Stomach (tissue), 9 donors: ENCODE data around the gene ARHGEF12. TPM values are rescaled to one million over a fixed set of nuclear protein-coding genes. Genes with fewer than 3 reads are reported as not detected.

Source experiments
- DNase-seq, 2 donors: peaks; one replicate each; pipeline versions ENCODE4 v3.0.0 to v3.0.0-alpha.2; 2013 to 2019
- H3K27ac ChIP-seq, 5 donors: fragments of 200-600 bp in 4 of 5; sonication (generic) in 4 of 5; one replicate each; pipeline ENCODE4 v1.5.1; 2013 to 2019; ENCODE audit warnings: mild to moderate bottlenecking in 1 of 5, moderate library complexity in 1 of 5
- H3K27me3 ChIP-seq, 3 donors: fragments of 200-600 bp; sonication (generic); one replicate each; pipeline ENCODE4 v1.5.1; 2017 to 2019; ENCODE audit warnings: mixed run types in 1 of 3
- H3K36me3 ChIP-seq, 4 donors: fragments of 200-600 bp; sonication (generic); 1 replicate in 3 of 4; 2 replicates in 1 of 4; pipeline ENCODE4 v1.5.1; 2016 to 2019
- H3K4me1 ChIP-seq, 4 donors: fragments of 200-600 bp; sonication (generic); one replicate each; pipeline ENCODE4 v1.5.1; 2016 to 2019
- H3K4me3 ChIP-seq, 4 donors: fragments of 200-600 bp; sonication (generic) in 3 of 4; one replicate each; pipeline ENCODE4 v1.5.1; 2016 to 2019; ENCODE audit warnings: mild to moderate bottlenecking in 1 of 4
- H3K9me3 ChIP-seq, 4 donors: fragments of 200-600 bp; sonication (generic); one replicate each; pipeline ENCODE4 v1.5.1; 2016 to 2019
- CTCF ChIP-seq, 7 experiments: fragments of 450-650 bp in 4 of 7; fragments of 200-600 bp in 3 of 7; sonication (generic) in 3 of 7; IDR thresholded peaks; one replicate each; pipeline ENCODE4 v1.5.1; 2016 to 2019; ENCODE audit warnings: antibody characterized with exemption in 7 of 7, control low read depth in 2 of 7, mild to moderate bottlenecking in 1 of 7
- EP300 ChIP-seq: sonication (generic); formaldehyde crosslinking; IDR thresholded peaks from one replicate; pipeline ENCODE4 v1.6.1; 2017; ENCODE audit warnings: antibody characterized with exemption
- POLR2A ChIP-seq, 4 donors: fragments of 450-650 bp; IDR thresholded peaks; one replicate each; pipeline ENCODE4 v1.6.1; 2016; ENCODE audit warnings: antibody characterized with exemption in 4 of 4, control low read depth in 2 of 4, mild to moderate bottlenecking in 1 of 4, moderate library complexity in 1 of 4
- POLR2AphosphoS5 ChIP-seq, 3 donors: sonication (generic); formaldehyde crosslinking; IDR thresholded peaks; one replicate each; pipeline ENCODE4 v1.6.1; 2016; ENCODE audit warnings: antibody characterized with exemption in 3 of 3
- WGBS, 5 donors: extraction: QIAGEN DNeasy Blood & Tissue Kit in 3 of 5; methylation state at CpG; one replicate each; pipeline versions ENCODE4 v1.1.5 to v1.1.7; 2013 to 2018; 5-methylcytosine and 5-hydroxymethylcytosine counted together
- intact Hi-C: fragments of 100-400 bp; cut with DNase I; formaldehyde crosslinking; loops from one replicate; pipeline ENCODE4 v1.15.1; 2023; ENCODE audit warnings: low total_unique reads
- polyA plus RNA-seq, 3 donors: library from polyadenylated mRNA; stranded (reverse); fragments of 200-250 nt; gene quantifications; one replicate each; pipeline ENCODE4 v1.2.3, GENCODE V29; 2013
- total RNA-seq, 5 donors: library from RNA; depleted of rRNA; stranded (reverse); fragments of >200 nt; gene quantifications; one replicate each; pipeline versions ENCODE4 v1.1.0 to v1.2.3, GENCODE V29; 2014 to 2016
- donor health status: healthy with polysubstance abuse.
- donor health status: Bipolar disorder and iron deficiency.
- donor health status: healthy.

Gene ARHGEF12
- total and polyA plus RNA-seq, 8 donors, result 11.5 to 186 (median 43.5) TPM

GRCh38 chr11:120334894-120335462 is 1.2 kb upstream of the ARHGEF12 start:
- peaks cover 0 to 10% (median 8%) of the 10 kb centered on the region in 4 donors for H3K36me3 ChIP-seq
- H3K4me1 ChIP-seq, result peaks cover 12 to 78% (median 57%) of the 10 kb centered on the region in 4 donors
- DNase-seq, result peak; percentile 64 to 94
- no peak for TF ChIP-seq EP300
- peak in 5 of 7 experiments; percentile 45 to 74 (median 59) for TF ChIP-seq CTCF (IDR thresholded peaks at IDR 0.05)
- TF ChIP-seq POLR2AphosphoS5 (IDR thresholded peaks at IDR 0.05), result peak; percentile 56 to 84 (median 56)
- intact Hi-C loops, result no loop called here
- peak overlapping the region; percentile 32 to 100 (median 99) for H3K27ac ChIP-seq
- no peaks in the 10 kb centered on the region for H3K27me3 ChIP-seq
- 0 to 2% (median 1%) methylated on average over 8 of the region's 8 CpGs for WGBS, 5 donors
- H3K9me3 ChIP-seq, result no peaks in the 10 kb centered on the region
- H3K4me3 ChIP-seq, result peak overlapping the region; percentile 81 to 94 (median 88)

DNA sequence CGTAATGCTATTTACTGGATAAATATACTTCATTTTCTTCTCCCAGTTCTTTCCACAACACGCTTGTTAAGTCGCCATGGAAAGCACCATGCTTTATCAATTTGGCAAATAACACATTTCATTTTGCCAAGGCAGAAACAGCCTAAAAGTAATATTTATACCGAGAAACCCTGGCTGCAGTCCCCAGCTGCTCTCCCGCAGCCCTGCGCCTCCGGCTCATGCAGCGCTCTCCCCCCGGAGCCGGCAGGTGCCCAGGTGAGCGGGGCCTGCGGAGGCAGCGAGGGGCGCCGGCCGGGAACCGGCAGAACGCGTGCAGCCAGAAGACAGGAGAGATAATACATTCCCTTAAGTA is 681 bp upstream of the ARHGEF12 start:
- intact Hi-C loops, result no loop called here
- TF ChIP-seq CTCF (IDR thresholded peaks at IDR 0.05), result no peak
- no peak for TF ChIP-seq POLR2A (IDR thresholded peaks at IDR 0.05)
- TF ChIP-seq EP300, result no peak
- TF ChIP-seq POLR2AphosphoS5 (IDR thresholded peaks at IDR 0.05), result no peak
- peak in 1 of 2 donors; percentile 47 for DNase-seq
- Histone ChIP-seq H3K27ac (peak overlapping the region; percentile 87 to 100 (median 99)), H3K36me3 (peaks cover 0 to 5% (median 2%) of the 10 kb centered on the region in 4 donors), H3K27me3 (no peaks in the 10 kb centered on the region), H3K4me1 (peaks cover 12 to 80% (median 62%) of the 10 kb centered on the region in 4 donors), H3K4me3 (peak overlapping the region; percentile 81 to 94 (median 88)), H3K9me3 (no peaks in the 10 kb centered on the region)
- WGBS, 5 donors, result 0 to 2% (median 1%) methylated on average over 19 of the region's 19 CpGs

GRCh38 chr11:120336641-120337354 is 585 bp downstream of the ARHGEF12 start:
- Histone ChIP-seq H3K9me3 (no peaks in the 10 kb centered on the region), H3K27me3 (no peaks in the 10 kb centered on the region), H3K27ac (peak overlapping the region; percentile 87 to 100 (median 99)), H3K4me1 (peaks cover 5 to 79% (median 62%) of the 10 kb centered on the region in 4 donors), H3K4me3 (peak overlapping the region; percentile 81 to 94 (median 88)), H3K36me3 (no peaks in the 10 kb centered on the region)
- DNase-seq, result peak in 1 of 2 donors; percentile 81
- TF ChIP-seq POLR2A (IDR thresholded peaks at IDR 0.05) (peak in 1 of 4 donors; percentile 28), CTCF (IDR thresholded peaks at IDR 0.05) (no peak), POLR2AphosphoS5 (IDR thresholded peaks at IDR 0.05) (no peak)
- intact Hi-C loops, result no loop called here
- WGBS, 5 donors, result 0 to 1% (median 1%) methylated on average over 38 to 56 of the region's 56 CpGs

- no peaks in the 10 kb centered on the region for H3K36me3 ChIP-seq
- no peaks in the 10 kb centered on the region for H3K9me3 ChIP-seq
- intact Hi-C loops, result no loop called here
- peaks cover 5 to 77% (median 61%) of the 10 kb centered on the region in 4 donors for H3K4me1 ChIP-seq
- H3K27ac ChIP-seq, result peak overlapping the region; percentile 87 to 100 (median 99)
- WGBS, 5 donors, result 5 to 11% (median 7%) methylated on average over 18 of the region's 18 CpGs
- DNase-seq, result peak in 1 of 2 donors; percentile 64
- no peaks in the 10 kb centered on the region for H3K27me3 ChIP-seq
- H3K4me3 ChIP-seq, result peak overlapping the region; percentile 81 to 94 (median 88)
- TF ChIP-seq POLR2A (IDR thresholded peaks at IDR 0.05) (no peak), POLR2AphosphoS5 (IDR thresholded peaks at IDR 0.05) (peak in 1 of 3 donors; percentile 19)
Observed at GRCh38 chr11:120337355-120338106, 1.3 kb downstream of the ARHGEF12 start.
